H54 (cell line): ENCODE results near the gene PMS1.
A peak's percentile ranks its signal among the peaks of the same experiment; 100 is the strongest.

Experiments
- DNase-seq: peaks from one replicate; pipeline ENCODE4 v3.0.0; 2011; ENCODE audit warnings: low spot score, mixed read lengths; ENCODE audit not compliant: insufficient read length
- FAIRE-seq: peaks from 3 replicates; lab custom pipeline; 2011; peaks lifted over from hg19 to GRCh38; lab: Jason Lieb, UNC
- POLR2A ChIP-seq: IDR thresholded peaks from 2 replicates; pipeline ENCODE4 v1.6.1; 2011; ENCODE audit warnings: low read depth, mild to moderate bottlenecking, low read length

PMS1 gene

DNA sequence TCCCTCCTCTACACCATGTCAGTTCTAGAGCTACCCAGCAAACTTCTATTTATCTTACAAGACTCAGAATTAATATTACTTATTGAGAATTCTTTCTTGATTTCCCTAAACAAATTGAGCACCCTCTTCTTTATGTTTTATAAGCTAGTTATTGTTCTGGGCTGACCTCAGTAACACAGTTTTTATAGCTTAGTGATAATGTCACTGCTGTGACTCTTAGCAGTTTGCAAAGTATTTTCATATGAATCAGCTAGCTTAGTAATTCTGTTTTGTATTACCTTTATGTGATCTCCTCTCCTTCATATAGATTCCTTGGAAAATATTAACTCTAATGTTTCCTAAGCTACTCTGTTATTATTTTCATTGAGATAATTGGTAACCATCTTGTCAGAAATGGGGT lies 114.9 kb downstream of the PMS1 start:
- FAIRE-seq (peak; percentile 69), DNase-seq (no peak)
- no peak for TF ChIP-seq POLR2A

DNA sequence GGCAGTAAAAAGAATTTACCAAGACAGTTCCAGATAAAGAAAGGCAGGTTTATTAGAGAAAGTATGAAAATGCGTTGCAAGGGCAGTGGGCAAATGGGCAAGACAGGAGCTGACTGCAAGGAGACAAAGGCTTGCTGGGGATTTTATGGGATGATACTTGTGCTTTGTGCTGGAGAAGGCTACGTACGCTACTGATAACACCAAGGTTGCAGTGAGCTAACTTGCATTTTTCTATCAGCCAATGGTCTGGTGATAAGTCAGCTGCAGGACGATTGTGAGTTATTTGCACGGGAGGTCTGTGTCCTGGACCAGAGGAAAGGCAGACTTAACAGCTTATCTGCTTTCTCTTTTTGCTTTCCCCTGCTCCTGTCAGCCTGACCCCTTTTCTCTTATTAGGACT lies 116.5 kb downstream of the PMS1 start:
- DNase-seq (no peak), FAIRE-seq (peak; percentile 58)
- no peak for TF ChIP-seq POLR2A

DNA sequence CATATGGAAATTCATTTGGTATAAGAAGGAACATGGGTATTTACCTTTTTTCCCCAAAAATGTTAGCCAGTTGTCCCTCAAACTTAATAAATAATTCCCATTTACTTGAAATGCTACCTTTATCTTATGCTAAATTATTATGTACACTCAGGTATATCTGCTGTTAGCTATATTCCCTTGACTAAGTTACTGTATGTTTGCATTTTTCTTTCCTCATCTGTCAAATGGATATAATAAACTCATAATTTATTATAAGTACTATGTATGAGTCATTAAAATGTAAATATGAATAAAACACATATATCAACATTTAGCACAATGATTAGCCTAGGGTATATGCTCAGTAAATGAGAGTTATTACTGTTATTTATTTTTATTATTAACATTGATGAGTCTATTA lies 117.4 kb downstream of the PMS1 start:
- FAIRE-seq (no peak), DNase-seq (no peak)
- TF ChIP-seq POLR2A = no peak

DNA sequence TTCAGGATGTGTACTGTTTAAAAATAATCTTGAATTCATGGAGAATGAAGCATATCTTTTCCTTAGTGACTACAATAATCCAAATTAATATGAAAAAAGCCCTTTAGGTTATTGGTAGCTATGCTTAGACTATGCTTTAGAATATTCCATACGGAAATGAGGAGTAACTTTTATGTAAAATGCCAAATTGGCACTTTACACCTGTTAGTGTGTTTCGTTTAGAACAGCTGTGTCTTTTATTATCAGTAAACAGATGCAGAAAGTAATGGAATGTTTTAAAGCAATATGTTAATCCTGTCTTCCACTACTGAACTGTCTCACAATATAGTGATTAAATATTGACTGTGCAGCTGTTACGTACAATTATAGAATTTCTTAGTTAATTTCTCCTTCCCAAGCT lies 129.6 kb downstream of the PMS1 start:
- no peak for DNase-seq
- peak; percentile 30 for FAIRE-seq
- no peak for TF ChIP-seq POLR2A

DNA sequence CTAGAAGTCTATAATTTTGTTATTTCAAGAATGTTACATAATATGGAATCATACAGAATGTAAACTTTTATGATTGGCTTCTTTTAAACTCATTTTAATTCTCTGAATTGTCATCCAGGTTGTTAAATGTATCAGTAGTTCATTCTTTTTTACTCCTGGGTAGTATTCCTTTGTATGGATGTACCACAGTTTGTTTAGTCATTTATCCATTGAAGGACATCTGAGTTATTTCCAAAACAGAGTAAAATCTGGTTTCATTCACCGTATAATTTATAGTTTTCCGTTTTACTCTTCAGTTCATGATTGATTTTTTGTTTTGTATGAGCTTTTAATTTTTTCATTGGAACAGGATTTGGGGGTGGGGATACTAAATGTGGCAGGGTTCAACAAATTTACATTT lies 132.4 kb downstream of the PMS1 start:
- FAIRE-seq = no peak
- no peak for TF ChIP-seq POLR2A
- DNase-seq = no peak
